ENCODE data around the gene SPATA31D1.

DNA sequence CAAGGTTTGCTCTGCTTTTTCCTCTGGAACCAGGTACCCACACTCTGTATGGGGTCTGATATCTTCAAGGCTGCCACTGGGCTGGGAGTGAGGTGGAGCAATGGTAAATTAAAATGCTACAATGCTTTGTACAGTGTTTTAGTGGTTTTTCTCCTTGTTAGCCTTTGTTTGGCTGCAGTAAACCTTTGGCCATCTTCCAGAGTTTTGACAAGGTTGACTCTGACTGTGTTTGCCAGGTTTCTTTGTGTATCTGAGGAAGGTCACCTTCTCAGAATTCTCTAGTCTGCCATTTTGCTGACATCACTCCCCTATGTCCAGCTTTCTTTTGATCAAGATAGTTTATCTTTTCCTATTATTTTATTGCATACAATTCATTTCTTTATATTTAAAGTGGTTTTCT lies 11.2 kb downstream of the SPATA31D1 start:
- TF ChIP-seq, protein P1, sequence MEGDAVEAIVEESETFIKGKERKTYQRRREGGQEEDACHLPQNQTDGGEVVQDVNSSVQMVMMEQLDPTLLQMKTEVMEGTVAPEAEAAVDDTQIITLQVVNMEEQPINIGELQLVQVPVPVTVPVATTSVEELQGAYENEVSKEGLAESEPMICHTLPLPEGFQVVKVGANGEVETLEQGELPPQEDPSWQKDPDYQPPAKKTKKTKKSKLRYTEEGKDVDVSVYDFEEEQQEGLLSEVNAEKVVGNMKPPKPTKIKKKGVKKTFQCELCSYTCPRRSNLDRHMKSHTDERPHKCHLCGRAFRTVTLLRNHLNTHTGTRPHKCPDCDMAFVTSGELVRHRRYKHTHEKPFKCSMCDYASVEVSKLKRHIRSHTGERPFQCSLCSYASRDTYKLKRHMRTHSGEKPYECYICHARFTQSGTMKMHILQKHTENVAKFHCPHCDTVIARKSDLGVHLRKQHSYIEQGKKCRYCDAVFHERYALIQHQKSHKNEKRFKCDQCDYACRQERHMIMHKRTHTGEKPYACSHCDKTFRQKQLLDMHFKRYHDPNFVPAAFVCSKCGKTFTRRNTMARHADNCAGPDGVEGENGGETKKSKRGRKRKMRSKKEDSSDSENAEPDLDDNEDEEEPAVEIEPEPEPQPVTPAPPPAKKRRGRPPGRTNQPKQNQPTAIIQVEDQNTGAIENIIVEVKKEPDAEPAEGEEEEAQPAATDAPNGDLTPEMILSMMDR (IDR thresholded peaks at IDR 0.05; ENCODE audit: insufficient read depth, low read length, poor library complexity, severe bottlenecking), result no peak
- no peak for TF ChIP-seq EZH2phosphoT487 (conservative IDR thresholded peaks at IDR 0.05; ENCODE audit: low read length)
